GM19328 (cell line): ENCODE data around the gene TRIM67.

Experiments
- ATAC-seq: cut with Tn5 transposase; IDR thresholded peaks from one replicate; pipeline ENCODE4 v1.9.1; 2021; ENCODE audit warnings: mild to moderate bottlenecking, moderate library complexity; ENCODE audit not compliant: unreplicated experiment

TRIM67 gene

DNA sequence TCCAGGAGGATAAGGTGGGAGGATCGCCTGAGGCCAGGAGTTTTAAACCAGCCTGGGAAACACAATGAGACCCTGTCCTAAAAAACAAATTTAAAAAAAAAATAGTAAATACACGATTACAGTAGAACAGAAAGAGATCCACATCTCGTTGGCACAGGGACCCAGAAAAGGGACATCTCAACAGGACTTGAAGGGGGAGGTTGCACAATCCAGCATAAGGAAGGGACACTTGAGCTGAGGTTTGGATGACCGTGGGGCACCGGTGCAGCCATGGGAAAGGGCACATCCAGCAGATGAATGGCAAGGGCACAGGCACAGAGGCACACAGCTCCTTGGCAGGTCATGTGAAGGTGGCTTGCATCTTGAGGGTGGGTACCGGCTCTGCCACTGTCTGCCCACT lies 20.5 kb downstream of the TRIM67 start:
- no peak for ATAC-seq

DNA sequence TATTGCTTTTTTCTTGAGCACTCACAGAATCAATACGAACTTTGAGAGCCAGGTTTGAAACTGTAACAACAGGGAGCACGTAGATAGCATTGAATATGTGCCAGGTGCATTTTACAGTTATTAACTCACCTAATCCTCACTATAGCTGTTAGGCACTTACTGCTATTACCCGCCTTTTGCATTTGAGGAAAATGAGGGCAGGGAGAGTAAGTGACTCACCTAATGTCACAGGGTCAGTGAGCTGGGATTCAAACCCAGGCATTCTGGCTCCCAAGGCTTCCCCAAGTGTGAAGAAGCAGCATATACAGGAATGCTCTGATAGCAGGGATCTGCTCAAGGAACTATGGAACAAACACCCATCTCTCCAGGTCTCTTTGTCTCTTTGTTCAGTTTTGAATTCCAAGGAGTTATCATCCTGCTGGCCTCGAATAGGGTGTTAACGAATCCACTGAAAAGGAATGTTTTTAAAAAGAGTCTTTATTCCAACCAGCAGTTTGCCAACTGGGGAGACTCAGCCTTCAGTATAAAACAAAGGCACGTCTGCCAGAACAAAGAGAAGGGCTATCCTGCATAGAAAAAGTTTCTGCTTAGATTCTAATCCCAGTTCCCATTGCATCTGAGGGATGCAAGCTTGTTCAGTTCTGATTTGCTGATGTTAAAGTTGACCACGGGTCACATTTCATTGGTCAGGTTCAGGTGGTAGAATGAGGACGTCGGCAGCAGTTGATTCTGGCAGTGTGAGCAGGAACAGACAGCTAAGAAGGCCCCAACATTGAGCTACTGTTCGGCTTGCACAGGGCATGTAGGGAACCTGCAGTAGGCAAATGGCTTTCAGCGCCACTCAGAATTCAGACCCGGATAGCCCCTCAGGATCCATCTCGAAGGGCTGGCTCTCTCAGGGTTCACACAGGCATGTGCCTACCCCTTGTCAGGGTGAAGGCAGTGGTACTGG lies 22.1 kb downstream of the TRIM67 start:
- no peak for ATAC-seq

DNA sequence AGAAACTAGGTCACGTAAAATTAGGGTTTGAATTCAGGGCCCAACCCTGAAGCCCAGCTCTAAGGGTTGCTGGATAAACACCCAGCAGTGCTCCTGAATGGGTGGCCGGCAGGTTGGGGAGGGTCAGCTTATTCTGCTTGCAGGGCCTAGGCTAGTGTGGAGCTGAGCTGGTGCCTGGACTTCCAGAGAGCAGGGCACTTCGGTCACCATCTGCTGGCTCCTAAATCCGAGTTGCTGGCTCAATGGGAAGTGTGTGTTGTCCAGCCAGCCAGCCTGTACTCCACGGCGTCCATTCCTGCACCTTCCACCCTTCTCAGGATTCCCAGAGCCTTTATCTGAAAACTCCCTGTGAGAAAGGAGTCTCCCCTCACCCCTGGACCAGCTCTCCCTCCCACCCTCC lies 23.0 kb downstream of the TRIM67 start:
- ATAC-seq: no peak

DNA sequence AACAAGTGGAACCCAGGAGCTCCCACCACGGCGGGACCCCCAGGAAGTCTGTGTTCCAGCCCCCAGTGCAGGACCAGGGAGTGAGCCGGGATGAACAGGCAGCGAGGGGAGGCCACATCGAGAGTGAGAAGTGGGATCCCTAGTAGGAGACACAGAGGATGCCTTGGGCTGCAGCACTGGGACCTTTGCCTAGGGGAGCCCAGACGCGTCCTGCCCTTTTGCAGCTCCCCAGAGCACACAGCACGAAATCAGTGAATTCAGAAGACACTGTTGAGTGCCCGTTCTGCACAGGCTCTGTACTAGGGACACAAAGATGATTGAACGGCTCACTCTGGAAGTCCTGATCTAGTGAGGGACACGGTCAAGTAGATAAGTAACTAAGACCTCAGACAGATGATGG lies 23.5 kb downstream of the TRIM67 start:
- no peak for ATAC-seq

DNA sequence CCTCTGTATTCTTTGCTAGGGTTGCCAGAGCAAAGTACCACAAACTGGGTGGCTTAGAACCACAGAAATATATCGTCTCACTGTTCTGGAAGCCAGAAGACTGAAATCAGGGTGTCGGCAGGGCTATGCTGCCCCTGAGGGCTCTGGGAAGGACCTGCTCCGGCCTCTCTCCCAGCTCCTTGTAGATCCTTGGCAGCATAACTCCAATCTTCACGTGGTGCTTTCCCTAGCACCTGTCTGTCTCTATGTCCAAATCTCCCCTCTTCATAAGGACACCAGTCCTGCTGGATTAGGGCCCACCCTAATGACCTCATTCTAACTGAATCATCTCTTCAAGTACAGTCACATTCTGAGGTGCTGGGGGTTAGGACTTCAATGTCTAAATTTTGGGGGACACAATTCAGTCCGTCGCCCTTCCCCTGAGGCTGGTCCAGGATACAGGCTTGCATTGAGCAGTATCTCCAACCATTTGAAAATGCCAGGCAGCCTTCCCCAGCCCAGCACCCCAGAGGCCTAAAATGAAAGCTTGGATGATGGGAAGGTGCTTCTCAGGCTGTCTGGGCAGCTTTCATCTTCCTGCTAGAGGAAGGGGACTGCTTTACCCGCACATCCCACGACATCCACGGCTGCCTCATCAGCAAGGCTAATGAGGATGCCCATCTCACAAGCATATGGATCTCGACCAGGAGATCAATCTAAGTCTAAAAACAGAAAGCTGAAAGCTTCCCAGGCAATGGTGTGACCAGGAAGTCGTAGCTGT lies 24.7 kb downstream of the TRIM67 start:
- no peak for ATAC-seq

DNA sequence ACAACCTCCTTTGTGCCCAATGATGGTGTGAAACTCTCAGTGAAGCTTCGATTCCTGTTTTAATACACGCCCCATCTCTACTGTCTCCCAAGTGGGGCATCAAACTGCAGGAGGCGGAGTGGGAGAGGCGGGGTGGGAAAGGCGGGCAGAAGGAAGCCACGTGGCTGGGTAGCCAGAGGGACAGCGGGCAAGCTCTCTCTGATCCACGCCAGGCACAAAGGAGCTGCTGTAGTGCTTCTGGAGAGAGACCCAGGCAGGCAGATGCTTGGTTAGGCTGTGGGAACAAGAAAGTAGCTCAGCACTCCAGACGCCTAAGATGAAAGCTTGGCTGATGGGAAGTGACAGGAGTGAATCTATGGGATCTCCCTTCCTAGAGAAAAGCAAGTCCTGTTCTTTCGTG lies 25.7 kb downstream of the TRIM67 start:
- ATAC-seq: no peak

DNA sequence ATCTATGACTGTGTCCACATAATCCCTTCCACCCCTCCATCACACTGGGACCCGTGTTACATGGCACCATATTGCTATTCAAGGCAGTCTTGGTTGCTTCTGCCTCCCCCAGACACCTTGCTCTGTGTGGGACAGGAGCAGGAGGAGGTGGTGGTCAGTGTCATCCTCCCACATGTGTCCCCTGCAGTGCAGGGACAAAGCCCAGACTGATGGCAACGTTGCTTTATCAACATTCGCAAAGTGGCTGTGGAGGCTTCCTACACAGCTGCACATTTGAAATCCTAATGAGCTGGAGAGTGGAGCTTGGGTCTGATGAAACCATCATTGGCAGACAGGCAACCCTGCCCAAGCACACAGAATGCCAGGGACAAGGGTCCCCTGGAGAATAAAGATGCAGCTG lies 26.2 kb downstream of the TRIM67 start:
- ATAC-seq: no peak

DNA sequence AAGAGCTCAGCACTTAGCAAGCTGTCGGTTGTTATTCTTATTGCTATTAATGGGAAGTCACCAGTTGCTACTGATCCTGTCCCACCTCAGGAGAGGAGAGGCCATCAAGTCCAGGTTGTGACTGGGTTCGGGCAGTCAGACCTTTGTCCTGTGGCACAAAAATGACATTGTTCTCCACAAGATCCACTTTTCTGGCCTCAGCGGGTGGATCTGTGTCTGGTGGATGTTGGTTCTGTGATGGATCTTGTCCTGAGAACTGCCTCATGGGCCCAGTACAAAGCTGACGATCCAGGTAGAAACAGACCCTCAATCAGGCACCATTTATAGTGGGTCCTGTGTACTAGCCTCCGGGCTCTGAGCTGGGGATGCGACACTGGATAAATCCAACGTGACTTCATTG lies 26.9 kb downstream of the TRIM67 start:
- no peak for ATAC-seq

DNA sequence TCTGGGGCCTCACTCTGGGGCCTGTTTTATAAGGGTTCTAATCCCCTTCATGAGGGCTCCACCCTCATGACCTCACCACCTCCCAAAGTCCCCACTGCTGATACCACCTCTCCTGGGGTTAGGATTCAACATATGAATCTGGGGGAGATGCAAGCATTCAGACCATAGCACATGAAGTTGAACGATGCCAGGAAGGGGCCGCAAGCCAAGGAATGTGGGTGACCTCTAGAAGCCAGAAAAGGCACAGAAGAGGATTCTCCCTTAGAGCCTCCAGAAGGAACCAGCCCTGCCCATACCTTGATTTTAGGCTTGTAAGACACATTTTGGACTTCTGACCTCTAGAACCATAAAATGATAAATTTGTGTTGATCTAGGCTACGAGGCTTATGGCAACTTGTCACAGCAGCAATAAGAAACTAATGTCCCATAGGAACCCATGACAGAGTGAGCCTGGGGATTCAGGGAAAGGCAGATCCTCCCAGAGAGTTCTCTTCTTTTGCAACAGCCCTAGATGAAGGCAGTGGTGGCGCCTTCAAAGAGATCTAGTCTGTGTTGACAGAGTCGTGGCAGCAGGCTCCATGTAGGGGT lies 27.9 kb downstream of the TRIM67 start:
- no peak for ATAC-seq

DNA sequence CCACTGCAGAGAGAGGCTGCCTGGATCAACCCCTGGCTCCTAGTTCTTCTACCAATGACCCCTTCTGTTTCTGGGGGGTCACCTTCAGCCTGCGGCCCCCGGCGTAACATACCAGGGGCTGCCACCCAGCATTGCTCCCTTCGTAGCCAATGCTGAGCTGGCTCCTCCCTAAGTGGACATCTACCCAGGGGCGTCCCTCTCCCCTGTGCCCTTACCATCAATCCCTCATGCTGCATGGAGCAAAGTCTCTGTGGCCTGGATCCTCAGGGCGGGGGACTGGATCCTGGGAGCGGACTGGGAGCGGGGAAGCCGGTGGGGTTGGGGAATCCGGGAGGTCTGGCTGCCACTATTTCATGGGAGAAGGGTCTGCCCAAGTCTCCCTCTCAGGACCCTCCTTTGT lies 28.6 kb downstream of the TRIM67 start:
- ATAC-seq: no peak

DNA sequence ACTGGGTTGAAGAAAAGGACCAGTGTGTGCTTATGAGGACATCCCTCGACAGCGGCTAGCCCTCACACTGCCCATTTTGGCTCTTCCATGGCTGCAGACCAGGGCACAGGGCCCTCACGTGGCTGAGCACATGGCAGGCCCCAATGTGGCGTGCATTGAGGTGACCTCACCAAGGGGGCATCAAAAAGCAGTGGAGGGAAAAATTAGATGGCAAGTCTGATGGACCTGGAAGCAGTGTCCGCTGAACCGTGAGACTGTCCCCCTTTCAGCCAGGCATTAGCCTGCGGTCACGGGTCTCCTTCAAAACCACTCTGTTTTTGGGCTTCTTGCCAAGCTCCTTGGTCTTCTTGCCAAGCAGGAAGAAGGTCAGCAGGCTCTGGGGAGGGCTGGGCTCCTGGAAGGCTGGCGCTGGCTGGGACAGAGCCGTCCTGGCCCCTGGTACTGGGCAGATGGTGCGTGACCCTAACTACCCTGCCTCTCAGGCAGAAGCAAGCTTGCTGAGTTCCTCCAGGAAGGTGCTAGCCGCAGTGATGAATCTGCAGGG lies 30.8 kb downstream of the TRIM67 start:
- no peak for ATAC-seq

DNA sequence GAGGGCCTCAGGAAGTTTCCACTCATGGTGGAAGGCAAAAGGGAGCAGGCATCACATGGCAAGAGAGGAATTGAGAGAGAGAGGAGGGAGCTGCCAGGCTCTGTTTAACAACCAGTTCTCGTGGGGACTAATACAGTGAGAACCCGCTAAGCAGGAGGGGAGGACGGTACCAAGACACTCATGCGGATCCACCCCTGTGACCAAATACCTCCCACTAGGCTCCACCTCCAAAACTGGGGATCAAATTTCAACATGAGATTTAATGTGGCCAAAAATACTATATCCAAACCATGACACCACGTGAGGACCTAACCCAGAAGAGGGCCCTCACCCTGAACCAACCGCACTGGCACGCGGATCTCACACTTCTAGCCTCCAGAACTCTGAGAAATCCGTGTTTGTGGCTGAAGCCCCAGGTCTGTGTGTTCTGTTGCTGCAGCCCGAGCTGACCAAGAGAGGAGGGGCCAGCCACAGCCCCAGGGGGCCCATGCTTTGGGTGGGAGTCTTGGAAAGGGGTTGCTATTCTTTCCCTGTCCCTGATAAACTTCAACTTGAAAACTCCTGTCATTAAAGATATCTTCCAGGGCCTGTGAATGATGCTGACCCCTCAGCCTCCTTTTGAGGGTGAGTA lies 32.0 kb downstream of the TRIM67 start:
- ATAC-seq: no peak

DNA sequence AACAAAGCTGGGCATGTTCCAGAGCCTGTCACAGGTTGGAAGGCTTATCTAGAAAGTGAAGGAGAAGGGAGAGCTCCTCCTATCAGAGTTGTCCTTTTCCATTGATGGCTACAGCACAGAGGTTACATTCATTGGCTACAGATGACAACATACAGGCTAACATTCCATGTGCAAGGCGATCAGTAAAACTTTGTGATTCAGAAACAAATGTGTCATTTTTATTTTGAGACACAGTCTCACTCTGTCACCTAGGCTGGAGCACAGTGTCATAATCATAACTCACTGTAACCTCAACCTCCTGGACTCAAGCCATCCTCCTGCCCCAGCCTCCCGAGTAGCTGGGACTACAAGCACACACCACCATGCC lies 32.6 kb downstream of the TRIM67 start:
- ATAC-seq: no peak

DNA sequence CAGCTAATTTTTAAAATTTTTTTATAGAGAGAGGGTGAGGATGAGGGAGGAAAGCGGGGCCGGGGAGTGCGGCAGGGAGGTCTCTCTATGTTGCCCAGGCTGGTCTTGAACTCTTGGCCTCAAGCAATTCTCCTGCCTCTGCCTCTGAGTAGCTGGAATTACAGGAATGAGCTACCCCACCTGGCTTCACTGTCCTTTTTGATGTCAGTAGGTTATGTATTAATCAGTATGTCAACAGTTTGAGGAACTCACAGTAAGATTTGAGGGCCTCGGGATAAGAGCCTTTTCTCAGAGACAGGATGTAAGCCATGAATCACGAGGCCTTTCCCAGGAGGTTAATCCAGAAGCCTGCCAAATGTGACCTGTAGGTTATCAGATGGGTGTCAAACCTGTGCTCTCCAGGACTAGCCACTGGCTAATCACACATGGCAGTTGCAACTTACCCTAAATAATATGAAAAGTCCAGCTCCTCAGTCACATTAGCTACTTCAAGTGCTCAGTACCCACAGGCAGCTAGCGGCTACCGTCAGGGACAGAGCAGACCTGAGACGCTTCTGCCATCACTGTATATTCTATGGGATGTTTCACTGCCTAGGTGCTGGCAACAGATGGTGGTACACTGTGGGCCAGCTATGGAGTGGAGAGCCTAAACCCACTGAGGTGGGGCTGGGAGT lies 33.1 kb downstream of the TRIM67 start:
- ATAC-seq: no peak

DNA sequence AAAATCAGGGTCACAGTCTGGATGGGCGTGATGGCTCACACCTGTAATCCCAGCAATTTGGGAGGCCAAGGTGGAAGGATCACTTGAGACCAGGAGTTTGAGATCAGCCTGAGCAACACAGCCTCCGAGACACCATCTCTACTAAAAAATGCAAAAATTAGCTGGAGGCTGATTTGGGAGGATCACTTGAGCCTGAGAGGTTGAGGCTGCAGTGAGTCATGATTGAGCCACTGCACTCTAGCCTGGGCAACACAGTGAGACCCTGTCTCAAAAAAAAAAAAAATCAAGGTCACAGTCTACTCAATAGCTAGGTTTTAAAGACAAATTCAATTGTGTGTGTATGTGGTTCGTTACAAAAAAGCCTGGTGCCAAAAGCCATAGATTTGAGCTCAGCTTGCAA lies 34.4 kb downstream of the TRIM67 start:
- ATAC-seq: no peak

DNA sequence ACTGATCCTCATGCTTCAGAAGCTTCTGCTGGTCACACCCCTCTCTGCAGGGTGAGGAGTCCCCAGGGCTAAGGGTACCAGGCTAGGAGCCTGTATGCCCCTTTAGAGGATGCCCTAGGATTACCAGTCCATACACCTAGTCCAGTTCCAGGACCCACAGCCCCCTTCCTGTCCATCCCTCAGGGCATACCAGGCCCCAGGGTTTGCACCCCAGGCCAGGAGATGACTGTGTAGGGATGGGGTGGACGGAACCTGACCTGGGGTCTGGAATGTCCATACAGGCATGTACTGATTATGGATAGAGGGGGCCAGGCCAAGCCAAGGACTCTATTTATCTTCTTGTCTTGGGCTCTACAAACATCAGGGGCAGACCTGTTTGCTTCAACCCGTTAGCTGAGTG lies 34.9 kb downstream of the TRIM67 start:
- ATAC-seq: no peak

DNA sequence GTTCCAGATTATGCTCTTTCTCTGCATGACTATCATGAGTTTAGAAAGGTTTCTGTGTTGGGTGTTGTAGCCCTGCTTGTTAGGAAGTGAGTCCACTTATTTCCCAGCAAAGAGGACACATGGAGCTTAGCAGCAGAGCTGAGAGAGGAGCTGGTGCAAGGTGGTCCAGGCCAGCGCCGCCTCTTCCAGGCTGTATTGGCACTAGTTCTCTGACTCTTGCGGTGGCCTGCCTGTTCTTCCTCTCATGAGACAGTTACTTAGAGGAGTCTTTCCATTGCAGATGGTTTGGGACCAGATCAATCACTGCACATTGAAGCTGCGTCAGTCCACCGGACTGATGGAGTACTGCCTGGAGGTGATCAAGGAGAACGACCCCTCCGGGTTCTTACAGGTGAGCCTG lies 38.0 kb downstream of the TRIM67 start:
- ATAC-seq: no peak

DNA sequence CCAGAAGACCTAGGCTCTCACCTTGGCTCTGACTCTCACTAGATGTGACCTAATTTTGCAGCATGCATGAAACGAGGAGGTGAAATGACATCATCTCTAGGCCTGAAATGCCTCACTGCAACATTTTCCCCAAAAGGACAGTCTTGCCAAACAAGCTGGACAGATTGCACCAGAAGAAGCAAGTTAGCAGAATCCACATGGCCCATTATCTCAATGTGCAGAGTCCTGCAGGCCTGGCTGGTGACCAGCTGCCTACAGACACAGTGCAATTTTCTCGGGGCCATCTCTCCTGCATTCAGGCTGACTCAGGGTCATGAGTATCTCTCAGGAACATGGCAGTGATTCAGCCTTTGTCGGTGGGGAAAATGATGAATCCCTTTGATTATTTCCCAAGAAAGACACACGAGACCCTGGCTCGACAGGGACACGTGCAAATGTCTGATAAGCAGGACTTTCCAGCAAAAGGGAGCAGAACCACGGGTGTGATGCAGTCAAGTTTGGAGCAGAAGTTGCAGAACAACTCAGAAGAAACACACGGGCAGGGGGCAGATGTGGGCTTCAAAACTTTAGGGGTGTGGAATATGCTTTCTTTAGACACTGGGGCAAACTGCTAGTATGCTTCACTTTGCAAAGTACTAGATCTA lies 38.7 kb downstream of the TRIM67 start:
- no peak for ATAC-seq

DNA sequence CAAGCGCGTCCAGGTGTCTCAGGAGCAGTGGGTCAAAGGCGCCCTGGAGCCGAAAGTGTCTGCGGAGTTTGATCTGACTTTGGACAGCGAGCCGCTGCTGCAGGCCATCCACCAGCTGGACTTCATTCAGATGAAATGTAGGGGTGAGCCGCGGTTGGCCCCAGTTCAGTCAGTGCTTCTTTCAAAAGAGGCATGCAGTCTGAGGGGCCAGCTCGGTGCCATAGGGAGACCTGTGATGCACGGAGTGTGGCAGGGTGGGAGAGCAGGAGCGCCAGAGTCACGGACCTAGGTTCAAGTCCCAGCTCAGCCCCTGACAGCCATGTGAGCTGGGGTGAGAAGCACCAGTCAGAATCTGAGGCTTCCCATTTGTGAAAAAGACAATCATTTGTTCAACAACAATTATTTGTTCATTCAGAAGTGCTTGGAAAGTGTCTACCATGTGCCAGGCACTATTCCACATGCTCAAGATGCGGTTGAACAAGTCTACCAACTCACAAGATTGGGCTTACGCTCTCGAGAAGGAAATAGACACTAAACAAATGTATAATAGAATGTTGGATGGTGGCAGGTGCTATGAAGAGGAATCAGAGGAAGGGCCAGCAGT lies 39.6 kb downstream of the TRIM67 start:
- no peak for ATAC-seq
